H9 (cell line): ENCODE results near the gene NFATC4. TPM values are rescaled to one million over a fixed set of nuclear protein-coding genes. Genes with fewer than 3 reads are reported as not detected.
"Not testable (repeated sequence)": the region's sequence is repeated elsewhere in the genome, so short reads cannot be mapped to it uniquely, and the experiment has no call there.

Experiments used
- DNase-seq: peaks from one replicate; pipeline ENCODE4 v3.0.0-alpha.2; 2017
- H2AFZ ChIP-seq: one replicate; pipeline ENCODE4 v1.6.1; 2013; ENCODE audit warnings: mild to moderate bottlenecking, low read length, control low read depth, moderate library complexity
- H2AK5ac ChIP-seq: 2 replicates; pipeline ENCODE4 v1.6.1; 2013; ENCODE audit warnings: low read length, control low read depth, mixed read lengths; ENCODE audit not compliant: insufficient read length
- H2BK120ac ChIP-seq: one replicate; pipeline ENCODE4 v1.6.1; 2013; ENCODE audit warnings: low read depth, mild to moderate bottlenecking, low read length, control low read depth, inconsistent platforms; ENCODE audit not compliant: poor library complexity, severe bottlenecking
- H2BK12ac ChIP-seq: 2 replicates; pipeline ENCODE4 v1.6.1; 2013; ENCODE audit warnings: low read length, control low read depth, mixed read lengths, low read depth; ENCODE audit not compliant: insufficient read length
- H2BK15ac ChIP-seq: 2 replicates; pipeline ENCODE4 v1.6.1; 2013; ENCODE audit warnings: low read depth, low read length, control low read depth
- H2BK20ac ChIP-seq: one replicate; pipeline ENCODE4 v1.6.1; 2013; ENCODE audit warnings: low read depth, mild to moderate bottlenecking, low read length, control low read depth, inconsistent platforms; ENCODE audit not compliant: poor library complexity, severe bottlenecking
- H2BK5ac ChIP-seq: 2 replicates; pipeline ENCODE4 v1.6.1; 2013; ENCODE audit warnings: low read length, control low read depth, mixed read lengths; ENCODE audit not compliant: insufficient read length
- H3K14ac ChIP-seq: 2 replicates; pipeline ENCODE4 v1.6.1; 2013; ENCODE audit warnings: low read length, control low read depth; ENCODE audit not compliant: insufficient read depth
- H3K18ac ChIP-seq: 2 replicates; pipeline ENCODE4 v1.6.1; 2013; ENCODE audit warnings: low read depth, mild to moderate bottlenecking, mixed read lengths, low read length, control low read depth; ENCODE audit not compliant: insufficient read length
- H3K23ac ChIP-seq: 2 replicates; pipeline ENCODE4 v1.6.1; 2013; ENCODE audit warnings: low read length, control low read depth, mixed read lengths, low read depth; ENCODE audit not compliant: insufficient read length
- H3K23me2 ChIP-seq: 2 replicates; pipeline ENCODE4 v1.6.1; 2013; ENCODE audit warnings: low read depth, mild to moderate bottlenecking, mixed read lengths, low read length, control low read depth; ENCODE audit not compliant: insufficient read length, poor library complexity, severe bottlenecking
- H3K27ac ChIP-seq: 2 replicates; pipeline ENCODE4 v1.5.1; 2013; ENCODE audit warnings: low read length, control low read depth, mixed read lengths, low read depth; ENCODE audit not compliant: insufficient read length
- H3K27me3 ChIP-seq: 2 replicates; pipeline ENCODE4 v1.6.1; 2013; ENCODE audit warnings: low read length, control low read depth, inconsistent platforms; ENCODE audit not compliant: insufficient read depth
- H3K4ac ChIP-seq: 2 replicates; pipeline ENCODE4 v1.6.1; 2013; ENCODE audit warnings: low read depth, mild to moderate bottlenecking, control low read depth, inconsistent platforms, low read length, moderate library complexity
- H3K4me1 ChIP-seq: 2 replicates; pipeline ENCODE4 v1.6.1; 2013; ENCODE audit warnings: low read length, control low read depth, inconsistent platforms; ENCODE audit not compliant: insufficient read depth
- H3K4me2 ChIP-seq: 2 replicates; pipeline ENCODE4 v1.6.1; 2013; ENCODE audit warnings: low read length, control low read depth, mixed read lengths; ENCODE audit not compliant: insufficient read length, insufficient read depth
- H3K56ac ChIP-seq: 2 replicates; pipeline ENCODE4 v1.6.1; 2013; ENCODE audit warnings: low read depth, mild to moderate bottlenecking, mixed read lengths, low read length, control low read depth; ENCODE audit not compliant: insufficient read length
- H3K79me1 ChIP-seq: 2 replicates; pipeline ENCODE4 v1.6.1; 2013; ENCODE audit warnings: low read depth, mild to moderate bottlenecking, moderate library complexity, low read length, control low read depth, inconsistent platforms; ENCODE audit not compliant: insufficient read depth, poor library complexity, severe bottlenecking
- H3K79me2 ChIP-seq: 2 replicates; pipeline ENCODE4 v1.6.1; 2013; ENCODE audit warnings: low read length, control low read depth, inconsistent platforms; ENCODE audit not compliant: insufficient read depth
- H3K9ac ChIP-seq: 2 replicates; pipeline ENCODE4 v1.6.1; 2013; ENCODE audit warnings: low read length, control low read depth, mixed read lengths; ENCODE audit not compliant: insufficient read length; ENCODE audit errors: extremely low read depth
- H3K9me3 ChIP-seq: one replicate; pipeline ENCODE4 v1.6.1; 2013; ENCODE audit warnings: low read depth, low read length, inconsistent platforms; ENCODE audit not compliant: control insufficient read depth
- H3T11ph ChIP-seq: one replicate; pipeline ENCODE4 v1.6.1; 2013; ENCODE audit warnings: mild to moderate bottlenecking, low read length, control low read depth, inconsistent platforms
- H4K20me1 ChIP-seq: one replicate; pipeline ENCODE4 v1.6.1; 2013; ENCODE audit not compliant: control insufficient read depth, insufficient read length, insufficient read depth
- H4K5ac ChIP-seq: 2 replicates; pipeline ENCODE4 v1.6.1; 2013; ENCODE audit warnings: low read depth, mild to moderate bottlenecking, mixed read lengths, low read length, control low read depth; ENCODE audit not compliant: insufficient read length
- H4K8ac ChIP-seq: replicated peaks from 2 replicates; pipeline ENCODE4 v1.6.1; 2013; ENCODE audit warnings: low read length, control low read depth, mixed read lengths, low read depth; ENCODE audit not compliant: insufficient read length
- H4K91ac ChIP-seq: 2 replicates; pipeline ENCODE4 v1.6.1; 2013; ENCODE audit warnings: low read depth, mild to moderate bottlenecking, moderate library complexity, mixed read lengths, low read length, control low read depth; ENCODE audit not compliant: insufficient read length
- H3K27ac Mint-ChIP-seq, 3 experiments: 2 replicates in 2 of 3; 3 replicates in 1 of 3; pipeline ENCODE4 v1.8.0; 2020 to 2021; ENCODE audit warnings: mixed read lengths in 3 of 3, mild to moderate bottlenecking in 1 of 3, moderate library complexity in 1 of 3
- H3K27me3 Mint-ChIP-seq: 2 replicates; pipeline ENCODE4 v1.8.0; 2021; ENCODE audit warnings: low read depth, mild to moderate bottlenecking, moderate library complexity, mixed read lengths
- H3K36me3 Mint-ChIP-seq, 3 experiments: 2 replicates in 2 of 3; 3 replicates in 1 of 3; pipeline ENCODE4 v1.8.0; 2020 to 2021; ENCODE audit warnings: low read depth in 3 of 3, mixed read lengths in 3 of 3; ENCODE audit not compliant: insufficient read depth in 1 of 3
- H3K4me1 Mint-ChIP-seq, 2 experiments: 2 replicates each; pipeline ENCODE4 v1.8.0; 2020; ENCODE audit warnings: mixed read lengths in 2 of 2
- H3K4me3 Mint-ChIP-seq, 2 experiments: 2 replicates in 1 of 2; 3 replicates in 1 of 2; pipeline ENCODE4 v1.8.0; 2020 to 2021; ENCODE audit warnings: mild to moderate bottlenecking in 2 of 2, mixed read lengths in 2 of 2, moderate library complexity in 1 of 2
- H3K9me3 Mint-ChIP-seq, 2 experiments: 2 replicates in 1 of 2; 3 replicates in 1 of 2; pipeline ENCODE4 v1.8.0; 2020; ENCODE audit warnings: mild to moderate bottlenecking in 2 of 2, mixed read lengths in 2 of 2, moderate library complexity in 1 of 2
- WGBS: extraction: QIAGEN DNeasy Blood & Tissue Kit; methylation state at CpG from one replicate; pipeline ENCODE4 v1.1.7; 2013; ENCODE audit warnings: missing lambda C conversion rate, low lambda C conversion rate, mixed read lengths; ENCODE audit not compliant: insufficient read length; ENCODE audit errors: extremely low coverage; 5-methylcytosine and 5-hydroxymethylcytosine counted together
- total RNA-seq: library from RNA; stranded (reverse); gene quantifications from 2 replicates; pipeline ENCODE4 v1.2.1, GENCODE V29; 2021
- TF ChIP-seq, protein P1 (sequence below): fragments of 200-600 bp; sonication (generic); conservative IDR thresholded peaks from 3 replicates; pipeline ENCODE4 v1.8.0; 2021; ENCODE audit warnings: antibody characterized with exemption, mild to moderate bottlenecking

NFATC4 gene
- total RNA-seq, 1 experiment from 2014 or later: 46.4 TPM

DNA sequence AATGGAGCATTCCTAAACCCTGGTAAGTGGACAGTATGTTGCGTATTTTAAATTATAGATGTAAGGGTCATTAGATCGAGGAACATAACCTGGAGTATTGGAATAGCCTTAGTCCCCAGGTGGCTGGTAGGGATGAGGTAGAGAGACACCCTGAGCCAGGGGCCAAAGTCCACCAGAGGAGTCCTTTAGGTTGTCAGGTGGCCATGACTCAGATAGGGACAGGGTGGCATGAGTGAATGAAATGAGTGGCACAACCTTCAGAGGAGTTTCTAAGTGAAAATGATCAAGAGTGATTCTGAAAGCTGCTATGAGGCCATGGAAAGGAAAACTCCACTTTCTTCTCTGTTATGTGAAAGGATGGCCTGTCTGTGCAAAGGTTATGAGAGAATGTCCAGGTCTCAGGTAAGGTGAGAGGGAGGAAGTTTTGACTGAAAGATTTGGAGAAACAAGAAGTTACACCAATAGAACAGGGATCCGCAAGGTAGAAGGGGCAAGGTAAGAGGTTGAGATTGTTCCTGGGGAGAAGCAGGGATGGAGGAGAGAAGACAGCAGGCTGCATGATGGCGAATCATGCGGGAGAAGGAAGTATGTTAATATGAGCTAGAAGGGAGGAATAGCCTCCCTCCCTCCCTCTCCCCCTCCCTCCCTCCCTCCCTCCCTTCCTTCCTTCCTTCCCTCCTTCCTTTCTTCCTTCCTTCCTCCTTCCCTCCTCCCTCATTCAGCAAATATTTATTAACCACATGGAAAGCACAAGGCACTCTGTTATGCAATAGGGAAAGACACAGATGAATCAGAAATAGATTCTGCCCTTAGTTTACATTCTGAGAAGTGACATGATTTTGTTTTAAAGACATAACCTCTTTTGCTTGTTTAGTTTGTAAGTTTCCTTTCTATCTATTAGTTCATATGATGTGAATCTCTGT lies 14.2 kb upstream of the NFATC4 start:
- no peaks in the 10 kb centered on the region for H3K4me1 Mint-ChIP-seq
- Histone ChIP-seq H3K4ac (no peak overlapping the region), H4K5ac (no peak overlapping the region), H4K91ac (no peak overlapping the region), H3K23ac (no peak overlapping the region), H3K79me1 (no peaks in the 10 kb centered on the region), H2BK120ac (no peak overlapping the region), H3K14ac (no peak overlapping the region), H2BK5ac (no peak overlapping the region), H3K4me1 (no peaks in the 10 kb centered on the region), H2BK20ac (no peak overlapping the region), H3T11ph (no peak overlapping the region), H3K9me3 (no peaks in the 10 kb centered on the region), H3K79me2 (no peaks in the 10 kb centered on the region), H3K56ac (no peak overlapping the region), H4K8ac (no peak overlapping the region), H4K20me1 (no peaks in the 10 kb centered on the region), H2BK15ac (no peak overlapping the region), H2AK5ac (no peak overlapping the region), H2BK12ac (no peak overlapping the region), H3K18ac (no peak overlapping the region), H3K27me3 (no peaks in the 10 kb centered on the region; the same call in 1 of the 2 replicates), H2AFZ (no peak overlapping the region), H3K4me2 (no peak overlapping the region), H3K9ac (no peak overlapping the region), H3K23me2 (no peaks in the 10 kb centered on the region), H3K27ac (no peak overlapping the region)
- DNase-seq: no peak
- H3K27me3 Mint-ChIP-seq: peaks cover 73% of the 10 kb centered on the region
- H3K4me3 Mint-ChIP-seq: no peak overlapping the region
- no peak overlapping the region for H3K27ac Mint-ChIP-seq
- WGBS: no CpG with 5 or more reads among the region's 5 CpGs
- no peaks in the 10 kb centered on the region for H3K36me3 Mint-ChIP-seq
- no peaks in the 10 kb centered on the region; a peak in 1 of 5 replicates for H3K9me3 Mint-ChIP-seq
- TF ChIP-seq, protein P1, sequence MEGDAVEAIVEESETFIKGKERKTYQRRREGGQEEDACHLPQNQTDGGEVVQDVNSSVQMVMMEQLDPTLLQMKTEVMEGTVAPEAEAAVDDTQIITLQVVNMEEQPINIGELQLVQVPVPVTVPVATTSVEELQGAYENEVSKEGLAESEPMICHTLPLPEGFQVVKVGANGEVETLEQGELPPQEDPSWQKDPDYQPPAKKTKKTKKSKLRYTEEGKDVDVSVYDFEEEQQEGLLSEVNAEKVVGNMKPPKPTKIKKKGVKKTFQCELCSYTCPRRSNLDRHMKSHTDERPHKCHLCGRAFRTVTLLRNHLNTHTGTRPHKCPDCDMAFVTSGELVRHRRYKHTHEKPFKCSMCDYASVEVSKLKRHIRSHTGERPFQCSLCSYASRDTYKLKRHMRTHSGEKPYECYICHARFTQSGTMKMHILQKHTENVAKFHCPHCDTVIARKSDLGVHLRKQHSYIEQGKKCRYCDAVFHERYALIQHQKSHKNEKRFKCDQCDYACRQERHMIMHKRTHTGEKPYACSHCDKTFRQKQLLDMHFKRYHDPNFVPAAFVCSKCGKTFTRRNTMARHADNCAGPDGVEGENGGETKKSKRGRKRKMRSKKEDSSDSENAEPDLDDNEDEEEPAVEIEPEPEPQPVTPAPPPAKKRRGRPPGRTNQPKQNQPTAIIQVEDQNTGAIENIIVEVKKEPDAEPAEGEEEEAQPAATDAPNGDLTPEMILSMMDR: no peak

DNA sequence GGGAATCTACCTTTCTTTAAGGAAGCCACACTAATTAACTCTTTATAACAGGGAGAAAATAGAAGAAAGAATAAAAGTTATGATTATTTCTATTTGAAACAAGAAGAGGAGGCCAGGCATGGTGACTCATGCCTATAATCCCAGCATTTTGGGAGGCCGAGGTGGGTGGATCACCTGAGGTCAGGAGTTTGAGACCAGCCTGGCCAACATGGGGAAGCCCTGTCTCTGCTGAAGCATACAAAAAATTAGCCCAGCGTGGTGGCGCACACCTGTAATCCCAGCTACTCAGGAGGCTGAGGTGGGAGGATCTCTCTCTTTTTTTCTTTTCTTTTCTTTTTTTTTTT lies 13.5 kb upstream of the NFATC4 start:
- not testable (repeated sequence) for DNase-seq, H3K79me2 ChIP-seq, H3K27ac Mint-ChIP-seq, H2AK5ac ChIP-seq, H3K4me2 ChIP-seq, H3K14ac ChIP-seq, H4K8ac ChIP-seq, H4K5ac ChIP-seq, H3K36me3 Mint-ChIP-seq, H2BK12ac ChIP-seq, H3K9me3 Mint-ChIP-seq, H3K4me3 Mint-ChIP-seq, H2AFZ ChIP-seq, H3K9me3 ChIP-seq, H3K4me1 ChIP-seq, H3K27me3 ChIP-seq, H2BK15ac ChIP-seq, H3K4me1 Mint-ChIP-seq, H3K79me1 ChIP-seq, H3K23me2 ChIP-seq, H3K9ac ChIP-seq, H2BK120ac ChIP-seq, H3K4ac ChIP-seq, H2BK5ac ChIP-seq, H3T11ph ChIP-seq, H3K56ac ChIP-seq, H4K91ac ChIP-seq, H3K27ac ChIP-seq, H3K18ac ChIP-seq, H2BK20ac ChIP-seq, H3K23ac ChIP-seq, H4K20me1 ChIP-seq
- WGBS: no CpG with 5 or more reads among the region's 3 CpGs
- peaks cover 68% of the 10 kb centered on the region for H3K27me3 Mint-ChIP-seq
